Smooth muscle cell (in vitro differentiated cells): ENCODE measurements around the gene CPA3. TPM values are rescaled to one million over a fixed set of nuclear protein-coding genes. Genes with fewer than 3 reads are reported as not detected.

Source experiments
- DNase-seq: peaks from one replicate; lab custom pipeline; 2025; ENCODE audit not compliant: unreplicated experiment; lab: John Stamatoyannopoulos, UW
- H2AFZ ChIP-seq: fragments of 200-600 bp; sonication (generic); 2 replicates; pipeline ENCODE4 v1.6.0; 2016; ENCODE audit warnings: antibody characterized with exemption, low read depth, mild to moderate bottlenecking
- H3F3A ChIP-seq: fragments of 200-600 bp; sonication (generic); 2 replicates; pipeline ENCODE4 v1.6.0; 2017; ENCODE audit warnings: antibody characterized with exemption, low read depth
- H3K27ac ChIP-seq: fragments of 200-600 bp; sonication (generic); 2 replicates; pipeline ENCODE4 v1.5.1; 2016; ENCODE audit warnings: low read depth, mild to moderate bottlenecking
- H3K27me3 ChIP-seq: fragments of 200-600 bp; sonication (generic); 2 replicates; pipeline ENCODE4 v1.6.1; 2016; ENCODE audit warnings: low read depth, mild to moderate bottlenecking
- H3K36me3 ChIP-seq: fragments of 200-600 bp; sonication (generic); 2 replicates; pipeline ENCODE4 v1.5.1; 2016; ENCODE audit warnings: low read depth
- H3K4me1 ChIP-seq: fragments of 200-600 bp; sonication (generic); 2 replicates; pipeline ENCODE4 v1.5.1; 2016; ENCODE audit warnings: low read depth
- H3K4me2 ChIP-seq: fragments of 200-600 bp; sonication (generic); 2 replicates; pipeline ENCODE4 v1.6.0; 2016; ENCODE audit warnings: mild to moderate bottlenecking
- H3K4me3 ChIP-seq: fragments of 200-600 bp; sonication (generic); 2 replicates; pipeline ENCODE4 v1.5.1; 2016; ENCODE audit warnings: mild to moderate bottlenecking
- H3K79me2 ChIP-seq: fragments of 200-600 bp; sonication (generic); 2 replicates; pipeline ENCODE4 v1.6.0; 2016; ENCODE audit warnings: low read depth, mild to moderate bottlenecking
- H3K9ac ChIP-seq: fragments of 200-600 bp; sonication (generic); 2 replicates; pipeline ENCODE4 v1.6.0; 2016; ENCODE audit warnings: low read depth
- H3K9me3 ChIP-seq: fragments of 200-600 bp; sonication (generic); replicated peaks from 2 replicates; pipeline ENCODE4 v1.5.1; 2016; ENCODE audit warnings: low read depth
- H4K20me1 ChIP-seq: fragments of 200-600 bp; sonication (generic); 2 replicates; pipeline ENCODE4 v1.6.0; 2016; ENCODE audit warnings: low read depth
- WGBS: methylation state at CpG from one replicate; pipeline ENCODE4 v1.1.7; 2016; ENCODE audit warnings: low lambda C conversion rate; 5-methylcytosine and 5-hydroxymethylcytosine counted together
- polyA plus RNA-seq: library from polyadenylated mRNA; unstranded; fragments of >200 nt; fragmentation: Nextera tagmentation; extraction: Ambion mirVana; gene quantifications from 2 replicates; pipeline ENCODE4 v1.2.1, GENCODE V29; 2016
- total RNA-seq: library from RNA; depleted of rRNA; stranded (reverse); fragments of >200 nt; gene quantifications from 2 replicates; pipeline ENCODE4 v1.2.3, GENCODE V29; 2014
- TF ChIP-seq, protein P1 (sequence below): fragments of 200-600 bp; sonication (generic); IDR thresholded peaks from 2 replicates; pipeline ENCODE4 v1.5.1; 2017; ENCODE audit warnings: borderline replicate concordance, mild to moderate bottlenecking, antibody characterized with exemption; ENCODE audit not compliant: insufficient read depth, poor library complexity, severe bottlenecking

Gene CPA3
- total and polyA plus RNA-seq, 2 experiments from 2014 or later = not detected

DNA sequence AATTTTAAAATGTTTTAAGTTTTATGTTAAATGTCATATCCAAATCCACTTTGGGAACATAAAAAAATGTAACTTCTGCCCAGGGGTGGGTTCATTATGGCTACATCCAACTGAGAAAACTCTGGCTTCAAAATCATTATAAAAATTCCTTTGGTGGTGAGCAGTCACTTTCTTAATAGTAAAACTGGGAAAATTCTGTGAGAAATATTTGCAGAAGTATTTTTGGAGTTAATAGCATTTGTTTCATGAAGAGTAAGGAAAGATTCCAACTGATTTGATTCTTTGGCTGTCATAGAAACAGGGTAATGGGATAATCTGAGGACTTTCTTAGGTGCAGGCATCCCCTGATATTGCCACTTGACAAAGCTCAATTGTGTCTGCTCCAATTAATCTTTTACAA, 38.8 kb downstream of the CPA3 start:
- no peaks in the 10 kb centered on the region for H3K9me3 ChIP-seq
- no peak overlapping the region for H3K27ac ChIP-seq
- no peak overlapping the region for H3K4me3 ChIP-seq
- H3K36me3 ChIP-seq = no peaks in the 10 kb centered on the region
- H3K4me1 ChIP-seq = no peaks in the 10 kb centered on the region
- DNase-seq = no peak
- H2AFZ ChIP-seq = no peak overlapping the region
- no peaks in the 10 kb centered on the region for H3K79me2 ChIP-seq
- H3K4me2 ChIP-seq = no peak overlapping the region
- H4K20me1 ChIP-seq = no peaks in the 10 kb centered on the region
- H3K9ac ChIP-seq = no peak overlapping the region
- TF ChIP-seq, protein P1, sequence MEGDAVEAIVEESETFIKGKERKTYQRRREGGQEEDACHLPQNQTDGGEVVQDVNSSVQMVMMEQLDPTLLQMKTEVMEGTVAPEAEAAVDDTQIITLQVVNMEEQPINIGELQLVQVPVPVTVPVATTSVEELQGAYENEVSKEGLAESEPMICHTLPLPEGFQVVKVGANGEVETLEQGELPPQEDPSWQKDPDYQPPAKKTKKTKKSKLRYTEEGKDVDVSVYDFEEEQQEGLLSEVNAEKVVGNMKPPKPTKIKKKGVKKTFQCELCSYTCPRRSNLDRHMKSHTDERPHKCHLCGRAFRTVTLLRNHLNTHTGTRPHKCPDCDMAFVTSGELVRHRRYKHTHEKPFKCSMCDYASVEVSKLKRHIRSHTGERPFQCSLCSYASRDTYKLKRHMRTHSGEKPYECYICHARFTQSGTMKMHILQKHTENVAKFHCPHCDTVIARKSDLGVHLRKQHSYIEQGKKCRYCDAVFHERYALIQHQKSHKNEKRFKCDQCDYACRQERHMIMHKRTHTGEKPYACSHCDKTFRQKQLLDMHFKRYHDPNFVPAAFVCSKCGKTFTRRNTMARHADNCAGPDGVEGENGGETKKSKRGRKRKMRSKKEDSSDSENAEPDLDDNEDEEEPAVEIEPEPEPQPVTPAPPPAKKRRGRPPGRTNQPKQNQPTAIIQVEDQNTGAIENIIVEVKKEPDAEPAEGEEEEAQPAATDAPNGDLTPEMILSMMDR = no peak
- no peaks in the 10 kb centered on the region for H3F3A ChIP-seq
- no peaks in the 10 kb centered on the region for H3K27me3 ChIP-seq

DNA sequence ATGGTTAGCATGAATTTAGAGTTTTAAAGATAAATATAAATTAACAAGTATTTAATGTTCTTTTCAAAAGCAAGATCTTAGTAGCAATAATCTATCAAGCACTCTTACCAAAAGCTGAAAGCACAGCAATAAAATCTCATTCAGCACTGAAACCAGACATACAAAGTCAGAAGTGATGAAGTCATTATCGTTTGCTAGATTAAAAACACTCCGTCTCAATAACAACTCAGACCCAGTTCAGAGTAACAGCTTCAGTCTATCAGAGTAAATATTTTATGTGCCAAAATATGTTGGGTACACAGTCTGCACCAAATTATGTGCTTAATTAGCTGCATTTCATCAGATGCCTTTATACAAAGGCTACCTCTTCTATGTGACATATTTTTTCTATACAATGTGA, 41.6 kb downstream of the CPA3 start:
- no peaks in the 10 kb centered on the region for H3F3A ChIP-seq
- no peaks in the 10 kb centered on the region for H3K27me3 ChIP-seq
- WGBS = 74% methylated on average over 2 of the region's 2 CpGs
- TF ChIP-seq, protein P1 = no peak
- H3K79me2 ChIP-seq = no peaks in the 10 kb centered on the region
- H3K9ac ChIP-seq = no peak overlapping the region
- H3K27ac ChIP-seq = no peak overlapping the region
- H3K36me3 ChIP-seq = no peaks in the 10 kb centered on the region
- DNase-seq = no peak
- no peaks in the 10 kb centered on the region for H4K20me1 ChIP-seq
- no peak overlapping the region for H3K4me3 ChIP-seq
- no peak overlapping the region for H3K4me2 ChIP-seq
- no peaks in the 10 kb centered on the region for H3K9me3 ChIP-seq
- H2AFZ ChIP-seq = no peak overlapping the region
- no peaks in the 10 kb centered on the region for H3K4me1 ChIP-seq

DNA sequence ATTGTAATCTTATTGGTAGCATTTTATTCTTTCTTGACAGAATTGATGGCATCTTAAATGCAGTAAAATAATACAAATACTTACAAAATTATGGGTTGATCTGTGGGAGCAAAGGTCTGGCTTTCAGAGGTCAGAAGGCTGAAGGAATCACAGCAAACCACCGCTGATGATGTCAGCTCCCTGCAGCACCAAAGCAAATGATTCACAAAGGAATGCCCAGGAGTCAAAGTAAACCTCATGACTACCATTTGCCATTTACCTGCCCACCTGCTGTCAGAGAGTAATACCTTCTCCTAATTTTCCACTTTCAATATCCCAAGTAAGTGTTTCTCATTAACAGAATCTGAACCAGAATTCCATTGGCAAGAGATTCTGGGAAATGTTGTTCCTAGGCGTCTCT, 46.1 kb downstream of the CPA3 start:
- no peak overlapping the region for H3K9ac ChIP-seq
- no peaks in the 10 kb centered on the region for H3K4me1 ChIP-seq
- TF ChIP-seq, protein P1 = no peak
- H3K27ac ChIP-seq = no peak overlapping the region
- H3K36me3 ChIP-seq = no peaks in the 10 kb centered on the region
- H4K20me1 ChIP-seq = no peaks in the 10 kb centered on the region
- no peaks in the 10 kb centered on the region for H3K27me3 ChIP-seq
- H2AFZ ChIP-seq = no peak overlapping the region
- no peak for DNase-seq
- H3K79me2 ChIP-seq = no peaks in the 10 kb centered on the region
- H3K9me3 ChIP-seq = no peaks in the 10 kb centered on the region
- H3F3A ChIP-seq = no peaks in the 10 kb centered on the region
- WGBS = 67% methylated on average over 2 of the region's 2 CpGs
- H3K4me2 ChIP-seq = no peak overlapping the region
- no peak overlapping the region for H3K4me3 ChIP-seq

DNA sequence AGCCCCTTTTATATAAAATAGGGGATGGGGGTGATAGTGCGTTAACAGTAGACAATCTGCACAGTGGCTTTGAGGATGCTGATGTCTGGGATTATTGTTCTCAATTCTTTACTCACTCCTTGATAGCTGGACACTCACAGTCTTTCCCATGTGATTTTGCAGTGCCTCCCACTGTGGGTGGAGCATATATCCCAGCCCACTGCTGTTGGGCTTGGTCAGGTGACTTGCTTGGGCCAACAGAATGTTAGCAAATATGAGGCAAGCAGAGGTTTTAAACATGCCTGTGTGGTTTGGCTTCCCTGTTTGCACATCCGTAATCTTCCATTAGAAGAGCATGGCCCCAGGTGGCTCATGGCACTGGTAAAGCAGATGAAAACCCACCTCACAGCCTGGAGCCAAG, 46.5 kb downstream of the CPA3 start:
- H3K27ac ChIP-seq = no peak overlapping the region
- no peak overlapping the region for H2AFZ ChIP-seq
- no peaks in the 10 kb centered on the region for H3K36me3 ChIP-seq
- no peak for DNase-seq
- TF ChIP-seq, protein P1 = no peak
- H3K79me2 ChIP-seq = no peaks in the 10 kb centered on the region
- no peaks in the 10 kb centered on the region for H3K27me3 ChIP-seq
- no peaks in the 10 kb centered on the region for H3K4me1 ChIP-seq
- WGBS = 97% methylated on average over 2 of the region's 2 CpGs
- H3K4me2 ChIP-seq = no peak overlapping the region
- H4K20me1 ChIP-seq = no peaks in the 10 kb centered on the region
- H3K9ac ChIP-seq = no peak overlapping the region
- no peaks in the 10 kb centered on the region for H3K9me3 ChIP-seq
- H3F3A ChIP-seq = no peaks in the 10 kb centered on the region
- no peak overlapping the region for H3K4me3 ChIP-seq
